ENCODE data around the gene IGSF21.

The IGSF21 gene

DNA sequence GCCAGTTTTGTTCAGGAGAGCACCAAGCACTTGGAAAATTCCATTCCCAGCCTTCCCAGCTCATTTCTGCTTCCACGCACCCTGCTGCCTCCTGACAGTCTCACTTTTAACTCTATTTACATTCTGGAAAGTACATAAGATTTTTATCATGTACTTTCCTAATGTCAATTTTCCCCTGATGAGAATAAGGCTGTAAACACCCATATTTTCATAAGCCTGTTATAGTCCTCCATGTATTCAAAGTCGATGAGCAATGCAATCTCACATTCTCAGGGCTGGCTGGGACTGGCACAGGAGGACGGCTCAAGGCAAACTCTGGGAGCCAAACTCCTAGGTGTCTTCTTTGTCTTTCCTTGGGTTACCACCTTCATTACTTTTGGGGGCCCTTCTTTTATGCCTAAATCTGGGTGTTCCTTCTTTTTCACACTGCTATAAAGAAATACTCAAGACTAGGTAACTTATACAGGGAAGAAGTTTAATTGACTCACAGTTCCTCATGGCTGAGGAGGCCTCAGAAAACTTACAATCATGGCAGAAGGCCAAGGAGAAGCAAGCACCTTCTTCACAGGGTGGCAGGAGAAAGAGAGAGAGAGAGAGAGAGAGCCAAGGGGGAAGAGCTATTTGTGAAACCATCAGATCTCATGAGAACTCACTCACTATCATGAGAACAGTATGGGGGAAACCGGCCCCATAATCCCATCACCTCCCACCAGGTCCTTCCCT lies 94.6 kb downstream of the IGSF21 start:
- no peak for DNase-seq (ENCODE audit: extremely low spot score)
- ChIA-PET POLR2A (no interaction called here), CTCF (no interaction called here)

DNA sequence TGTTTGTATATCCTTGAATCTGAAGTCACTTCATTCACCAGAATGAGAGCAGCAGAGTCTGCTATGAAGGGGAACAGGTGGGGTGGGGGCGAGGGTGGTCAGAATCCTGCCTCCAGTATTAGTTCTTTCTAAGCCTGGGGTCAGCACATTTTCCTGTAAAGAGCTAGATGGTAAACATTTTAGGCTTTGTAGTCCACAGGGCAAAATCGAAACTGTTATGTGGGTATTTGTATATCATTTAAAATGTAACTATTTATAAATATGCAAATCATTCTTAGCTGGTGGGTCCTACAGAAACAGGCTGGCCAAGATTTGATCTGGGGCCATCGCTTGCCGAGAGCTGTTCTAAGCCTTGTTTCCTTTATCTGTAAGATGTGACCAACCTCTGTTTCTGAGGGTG lies 96.0 kb downstream of the IGSF21 start:
- TF ChIP-seq CTCF (IDR thresholded peaks at IDR 0.05; ENCODE audit: control extremely low read depth, extremely low read depth, low read depth, missing control alignments) = no peak
- DNase-seq (ENCODE audit: extremely low spot score) = no peak
- CTCF ChIA-PET = interaction anchor here (0.9 kb wide), 1 partner anchor 15 kb away, joined by 3 read pairs; no protein-coding TSS in a partner anchor
- POLR2A ChIA-PET = no interaction called here

More for the DNA sequence above, 94.6 kb downstream of the IGSF21 start:
- TF ChIP-seq CTCF (IDR thresholded peaks at IDR 0.05; ENCODE audit: control extremely low read depth, extremely low read depth, low read depth, missing control alignments) = no peak

GRCh38 chr1:18204575-18204974 lies 97.0 kb downstream of the IGSF21 start:
- no peak for DNase-seq (ENCODE audit: extremely low spot score)
- POLR2A ChIA-PET = no interaction called here
- TF ChIP-seq CTCF (IDR thresholded peaks at IDR 0.05; ENCODE audit: control extremely low read depth, extremely low read depth, low read depth, missing control alignments) = no peak
- CTCF ChIA-PET = no interaction called here

- ChIA-PET POLR2A (no interaction called here), CTCF (no interaction called here)
- DNase-seq (ENCODE audit: extremely low spot score) = no peak
- no peak for TF ChIP-seq CTCF (IDR thresholded peaks at IDR 0.05; ENCODE audit: control extremely low read depth, extremely low read depth, low read depth, missing control alignments)
Observed at GRCh38 chr1:18205319-18205718, 97.7 kb downstream of the IGSF21 start.

DNA sequence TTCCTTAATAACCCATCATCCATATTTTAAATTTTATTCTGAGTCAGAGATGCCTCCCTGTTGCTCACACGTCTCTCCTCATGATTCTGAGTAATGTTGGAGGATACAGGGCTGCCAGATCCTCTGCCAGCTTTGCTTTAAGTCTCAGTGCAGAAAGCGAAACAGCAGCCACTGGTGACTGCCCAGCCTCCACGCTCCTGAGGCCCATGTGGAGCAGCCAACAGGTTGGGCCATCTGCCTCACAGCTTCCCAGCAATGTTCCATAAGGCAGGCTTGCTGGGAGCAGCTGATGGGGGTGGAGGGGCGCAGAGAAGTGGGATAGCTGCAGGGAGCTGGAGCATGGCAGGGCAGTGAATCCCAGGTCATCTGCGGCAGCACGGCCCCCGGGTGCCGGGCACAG lies 104.2 kb downstream of the IGSF21 start:
- no peak for DNase-seq (ENCODE audit: extremely low spot score)
- ChIA-PET CTCF (interaction anchor here (0.8 kb wide), 1 partner anchor 27 kb away, joined by 3 read pairs; no protein-coding TSS in a partner anchor), POLR2A (no interaction called here)
- TF ChIP-seq CTCF (IDR thresholded peaks at IDR 0.05; ENCODE audit: control extremely low read depth, extremely low read depth, low read depth, missing control alignments) = no peak

GRCh38 chr1:18217398-18218043 lies 109.9 kb downstream of the IGSF21 start:
- peak; percentile 34 for DNase-seq (ENCODE audit: extremely low spot score)
- CTCF ChIA-PET = interaction anchor here (1.4 kb wide), 2 partner anchors 12 to 14 kb away, joined by 3 read pairs; no protein-coding TSS in a partner anchor
- TF ChIP-seq CTCF (IDR thresholded peaks at IDR 0.05; ENCODE audit: control extremely low read depth, extremely low read depth, low read depth, missing control alignments) = peak; percentile 39
- POLR2A ChIA-PET = no interaction called here
